ENCODE results near the gene TBCCD1.
"Not testable (repeated sequence)": the region's sequence is repeated elsewhere in the genome, so short reads cannot be mapped to it uniquely, and the experiment has no call there.

TBCCD1 gene

GRCh38 chr3:186512570-186513302 is 54.4 kb downstream of the TBCCD1 start:
- no peaks in the 10 kb centered on the region for H3K27me3 Mint-ChIP-seq
- peaks cover 45% of the 10 kb centered on the region for H3K4me1 Mint-ChIP-seq
- ATAC-seq (ENCODE audit: low read depth) (no peak), DNase-seq (ENCODE audit: low spot score in 2 of 2) (no peak)
- no peaks in the 10 kb centered on the region for H3K36me3 Mint-ChIP-seq
- H3K27ac Mint-ChIP-seq, result peak overlapping the region; percentile 2
- no peaks in the 10 kb centered on the region for H3K9me3 Mint-ChIP-seq
- no peak overlapping the region for H3K4me3 Mint-ChIP-seq

- Mint-ChIP-seq H3K9me3 (no peaks in the 10 kb centered on the region), H3K27ac (peak overlapping the region; percentile 2), H3K4me1 (peaks cover 42% of the 10 kb centered on the region), H3K27me3 (no peaks in the 10 kb centered on the region), H3K36me3 (no peaks in the 10 kb centered on the region), H3K4me3 (no peak overlapping the region)
- DNase-seq (ENCODE audit: low spot score in 2 of 2) (no peak), ATAC-seq (ENCODE audit: low read depth) (no peak)
Observed at GRCh38 chr3:186511702-186512101, 55.4 kb downstream of the TBCCD1 start.

GRCh38 chr3:186511245-186511644 is 55.9 kb downstream of the TBCCD1 start:
- H3K27me3 Mint-ChIP-seq, result no peaks in the 10 kb centered on the region
- DNase-seq (ENCODE audit: low spot score in 2 of 2) (no peak), ATAC-seq (ENCODE audit: low read depth) (no peak)
- no peak overlapping the region for H3K4me3 Mint-ChIP-seq
- H3K27ac Mint-ChIP-seq, result peak overlapping the region; percentile 72
- no peaks in the 10 kb centered on the region for H3K9me3 Mint-ChIP-seq
- peaks cover 43% of the 10 kb centered on the region for H3K4me1 Mint-ChIP-seq
- H3K36me3 Mint-ChIP-seq, result no peaks in the 10 kb centered on the region

GRCh38 chr3:186510374-186511079 is 56.6 kb downstream of the TBCCD1 start:
- Mint-ChIP-seq H3K27me3 (no peaks in the 10 kb centered on the region), H3K4me3 (no peak overlapping the region), H3K4me1 (peaks cover 40% of the 10 kb centered on the region), H3K9me3 (no peaks in the 10 kb centered on the region), H3K27ac (peak overlapping the region; percentile 72), H3K36me3 (no peaks in the 10 kb centered on the region)
- DNase-seq (ENCODE audit: low spot score in 2 of 2) (no peak), ATAC-seq (ENCODE audit: low read depth) (peak; percentile 42)

GRCh38 chr3:186509423-186509822 is 57.7 kb downstream of the TBCCD1 start:
- Mint-ChIP-seq H3K9me3 (no peaks in the 10 kb centered on the region), H3K4me1 (peaks cover 33% of the 10 kb centered on the region), H3K36me3 (no peaks in the 10 kb centered on the region), H3K27me3 (no peaks in the 10 kb centered on the region), H3K4me3 (no peak overlapping the region), H3K27ac (peak overlapping the region; percentile 43)
- DNase-seq (ENCODE audit: low spot score in 2 of 2) (no peak), ATAC-seq (ENCODE audit: low read depth) (peak; percentile 65)

- H3K27ac Mint-ChIP-seq, result no peak overlapping the region
- peaks cover 31% of the 10 kb centered on the region for H3K4me1 Mint-ChIP-seq
- ATAC-seq (ENCODE audit: low read depth) (no peak), DNase-seq (ENCODE audit: low spot score in 2 of 2) (no peak)
- no peaks in the 10 kb centered on the region for H3K27me3 Mint-ChIP-seq
- no peaks in the 10 kb centered on the region for H3K9me3 Mint-ChIP-seq
- no peaks in the 10 kb centered on the region for H3K36me3 Mint-ChIP-seq
- H3K4me3 Mint-ChIP-seq, result no peak overlapping the region
Observed at GRCh38 chr3:186506857-186507256, 60.3 kb downstream of the TBCCD1 start.

GRCh38 chr3:186506191-186506739 is 60.9 kb downstream of the TBCCD1 start:
- Mint-ChIP-seq H3K4me3 (no peak overlapping the region), H3K4me1 (peaks cover 25% of the 10 kb centered on the region), H3K9me3 (no peaks in the 10 kb centered on the region), H3K27ac (no peak overlapping the region), H3K27me3 (no peaks in the 10 kb centered on the region), H3K36me3 (no peaks in the 10 kb centered on the region)
- DNase-seq (ENCODE audit: low spot score in 2 of 2), result no peak
- ATAC-seq (ENCODE audit: low read depth), result no peak

GRCh38 chr3:186502966-186503712 is 64.0 kb downstream of the TBCCD1 start:
- no peak overlapping the region for H3K4me3 Mint-ChIP-seq
- H3K27ac Mint-ChIP-seq, result no peak overlapping the region
- DNase-seq (ENCODE audit: low spot score in 2 of 2) (no peak), ATAC-seq (ENCODE audit: low read depth) (no peak)
- peaks cover 3% of the 10 kb centered on the region for H3K9me3 Mint-ChIP-seq
- no peaks in the 10 kb centered on the region for H3K27me3 Mint-ChIP-seq
- H3K4me1 Mint-ChIP-seq, result peaks cover 14% of the 10 kb centered on the region
- peaks cover 4% of the 10 kb centered on the region for H3K36me3 Mint-ChIP-seq

- H3K4me1 Mint-ChIP-seq, result peaks cover 14% of the 10 kb centered on the region
- DNase-seq (ENCODE audit: low spot score in 2 of 2), result no peak
- peaks cover 3% of the 10 kb centered on the region for H3K9me3 Mint-ChIP-seq
- no peak for ATAC-seq (ENCODE audit: low read depth)
- no peak overlapping the region for H3K27ac Mint-ChIP-seq
- H3K36me3 Mint-ChIP-seq, result peaks cover 4% of the 10 kb centered on the region
- H3K4me3 Mint-ChIP-seq, result no peak overlapping the region
- no peaks in the 10 kb centered on the region for H3K27me3 Mint-ChIP-seq
Observed at GRCh38 chr3:186502138-186502948, 64.8 kb downstream of the TBCCD1 start.

- not testable (repeated sequence) for H3K27me3 Mint-ChIP-seq; H3K36me3 Mint-ChIP-seq; H3K9me3 Mint-ChIP-seq; ATAC-seq (ENCODE audit: low read depth); H3K4me1 Mint-ChIP-seq; DNase-seq (ENCODE audit: low spot score in 2 of 2); H3K4me3 Mint-ChIP-seq; H3K27ac Mint-ChIP-seq
Observed at GRCh38 chr3:186499949-186500348, 67.2 kb downstream of the TBCCD1 start.

GRCh38 chr3:186498022-186498421 is 69.1 kb downstream of the TBCCD1 start:
- not testable (repeated sequence) for H3K4me1 Mint-ChIP-seq; H3K27ac Mint-ChIP-seq; H3K27me3 Mint-ChIP-seq; H3K9me3 Mint-ChIP-seq; H3K4me3 Mint-ChIP-seq; H3K36me3 Mint-ChIP-seq; DNase-seq (ENCODE audit: low spot score in 2 of 2); ATAC-seq (ENCODE audit: low read depth)

GRCh38 chr3:186497608-186498007 is 69.5 kb downstream of the TBCCD1 start:
- ATAC-seq (ENCODE audit: low read depth), result no peak
- DNase-seq (ENCODE audit: low spot score in 2 of 2), result no peak
- peaks cover 4% of the 10 kb centered on the region for H3K36me3 Mint-ChIP-seq
- H3K4me1 Mint-ChIP-seq, result peaks cover 5% of the 10 kb centered on the region
- H3K9me3 Mint-ChIP-seq, result peaks cover 3% of the 10 kb centered on the region
- no peaks in the 10 kb centered on the region for H3K27me3 Mint-ChIP-seq
- no peak overlapping the region for H3K4me3 Mint-ChIP-seq
- H3K27ac Mint-ChIP-seq, result no peak overlapping the region

GRCh38 chr3:186496635-186497034 is 70.5 kb downstream of the TBCCD1 start:
- no peak overlapping the region for H3K27ac Mint-ChIP-seq
- no peak for DNase-seq (ENCODE audit: low spot score in 2 of 2)
- no peak overlapping the region for H3K4me3 Mint-ChIP-seq
- peaks cover 4% of the 10 kb centered on the region for H3K36me3 Mint-ChIP-seq
- no peak for ATAC-seq (ENCODE audit: low read depth)
- H3K27me3 Mint-ChIP-seq, result no peaks in the 10 kb centered on the region
- H3K4me1 Mint-ChIP-seq, result peaks cover 5% of the 10 kb centered on the region
- H3K9me3 Mint-ChIP-seq, result peaks cover 3% of the 10 kb centered on the region

All from memory B cell (primary cell).